Activated CD4-positive, alpha-beta T cell treated with anti-CD3 and anti-CD28 coated beads, Interleukin-10, Interleukin-2, amounts not matched to agents 100 ng/mL and 50 ng/mL, durations not matched to agents 16 hours and 8 hours (primary cell): Measurements from ENCODE around the gene TBL1X.

Experiments used
- DNase-seq: peaks from one replicate; pipeline ENCODE4 v3.0.0-alpha.2; 2020

Gene TBL1X

DNA sequence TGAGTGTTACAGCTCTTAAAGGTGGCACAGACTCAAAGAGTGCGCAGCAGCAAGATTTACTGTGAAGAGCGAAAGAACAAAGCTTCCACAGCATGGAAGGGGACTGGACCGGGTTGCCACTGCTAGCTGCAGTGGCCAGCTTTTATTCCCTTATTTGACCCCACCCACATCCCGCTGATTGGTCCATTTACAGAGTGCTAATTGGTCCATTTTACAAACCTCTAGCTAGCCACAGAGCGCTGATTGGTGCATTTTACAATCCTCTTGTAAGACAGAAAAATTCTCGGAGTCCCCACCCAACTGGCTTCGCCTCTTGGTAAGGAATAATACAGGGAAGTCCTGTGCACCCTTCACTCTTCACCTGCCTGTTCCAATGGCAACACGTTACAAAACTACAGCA lies 319.5 kb downstream of the TBL1X start:
- no peak for DNase-seq

GRCh38 chrX:9785254-9785943 lies 320.5 kb downstream of the TBL1X start:
- no peak for DNase-seq

DNA sequence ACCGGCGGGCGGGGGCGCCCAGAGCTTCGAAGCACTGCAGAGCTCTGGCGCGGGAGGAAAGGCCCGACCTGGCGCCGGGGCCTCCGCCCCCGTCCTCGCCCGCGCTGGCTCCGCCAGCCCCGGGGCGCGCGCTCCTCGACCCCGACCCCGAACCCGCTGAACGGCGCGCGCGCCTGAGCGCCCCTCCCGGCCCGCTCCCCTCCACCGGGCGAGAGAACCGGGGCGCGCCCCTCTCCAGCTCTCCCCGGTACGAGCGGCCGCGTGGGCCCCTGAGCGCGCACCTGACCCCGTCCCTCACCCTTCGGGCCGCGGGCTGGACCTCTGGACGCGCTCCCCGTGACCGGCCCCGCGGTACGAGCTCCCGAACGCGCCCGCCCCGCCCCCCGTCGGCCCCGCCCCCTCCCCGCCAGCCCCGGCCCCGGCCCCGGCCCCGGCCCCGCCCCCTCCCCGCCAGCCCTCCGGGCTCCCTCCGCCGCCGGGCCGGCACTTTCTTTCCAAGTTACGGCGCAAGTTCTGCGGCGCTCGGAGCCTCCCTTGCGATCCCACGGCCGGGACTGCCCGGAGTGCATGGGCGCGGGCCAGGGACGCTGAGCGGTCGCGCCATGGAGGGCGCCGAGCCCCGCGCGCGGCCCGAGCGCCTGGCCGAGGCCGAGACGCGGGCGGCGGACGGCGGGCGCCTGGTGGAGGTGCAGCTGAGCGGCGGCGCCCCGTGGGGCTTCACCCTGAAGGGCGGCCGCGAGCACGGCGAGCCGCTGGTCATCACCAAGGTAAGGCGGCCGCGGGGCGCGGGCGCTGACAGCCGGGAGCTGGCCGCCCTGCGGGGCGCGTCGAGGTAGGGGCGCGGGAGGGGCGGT lies 321.3 kb downstream of the TBL1X start, which contains the start of gene SHROOM2:
TSS of gene SHROOM2 (plus strand) at position 486 of the 854 bp plus-strand sequence. CDS start at position 603, 117 bp downstream.
- no peak for DNase-seq

GRCh38 chrX:9786798-9787635 lies 322.2 kb downstream of the TBL1X start:
- DNase-seq: no peak

- DNase-seq: no peak
Measured at GRCh38 chrX:9788911-9789310, 324.1 kb downstream of the TBL1X start.

GRCh38 chrX:9789555-9789954 lies 324.7 kb downstream of the TBL1X start:
- DNase-seq: no peak
